GM04503 (cell line): Measurements from ENCODE around the gene CHRDL2.
"Not testable (repeated sequence)": the region's sequence is repeated elsewhere in the genome, so short reads cannot be mapped to it uniquely, and the experiment has no call there.

Source experiments
- DNase-seq: peaks from one replicate; pipeline ENCODE4 v3.0.0-alpha.2; 2012; ENCODE audit warnings: low read depth

CHRDL2 gene

DNA sequence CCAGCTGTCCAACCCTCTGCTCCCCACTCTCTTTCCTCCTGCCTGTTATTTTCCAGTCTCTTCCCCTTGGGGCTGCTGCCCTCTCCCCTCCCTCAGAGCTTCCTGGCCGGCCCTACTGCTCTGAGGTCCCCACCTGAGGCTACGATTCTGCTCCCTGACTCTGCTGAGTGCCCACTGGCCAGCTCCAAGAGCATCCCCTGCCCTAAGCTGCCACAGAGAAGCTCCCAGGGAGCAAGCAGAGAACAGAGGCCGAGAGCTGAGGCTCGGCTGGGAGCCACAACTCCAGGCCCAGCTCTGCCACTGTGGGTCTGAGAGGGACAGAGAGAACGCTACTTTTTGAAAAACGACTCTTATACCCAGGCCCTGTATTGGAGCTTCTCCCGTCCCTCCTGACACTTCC is 61.1 kb downstream of the CHRDL2 start:
- DNase-seq, result no peak

- DNase-seq, result no peak
Observed at GRCh38 chr11:74669211-74670160, 61.7 kb downstream of the CHRDL2 start.

- no peak for DNase-seq
Observed at GRCh38 chr11:74663315-74663714, 67.9 kb downstream of the CHRDL2 start.

- no peak for DNase-seq
Observed at GRCh38 chr11:74662487-74663103, 68.6 kb downstream of the CHRDL2 start.

GRCh38 chr11:74659124-74659523 is 72.1 kb downstream of the CHRDL2 start:
- DNase-seq, result not testable (repeated sequence)

GRCh38 chr11:74654976-74655375 is 76.2 kb downstream of the CHRDL2 start:
- DNase-seq, result no peak

DNA sequence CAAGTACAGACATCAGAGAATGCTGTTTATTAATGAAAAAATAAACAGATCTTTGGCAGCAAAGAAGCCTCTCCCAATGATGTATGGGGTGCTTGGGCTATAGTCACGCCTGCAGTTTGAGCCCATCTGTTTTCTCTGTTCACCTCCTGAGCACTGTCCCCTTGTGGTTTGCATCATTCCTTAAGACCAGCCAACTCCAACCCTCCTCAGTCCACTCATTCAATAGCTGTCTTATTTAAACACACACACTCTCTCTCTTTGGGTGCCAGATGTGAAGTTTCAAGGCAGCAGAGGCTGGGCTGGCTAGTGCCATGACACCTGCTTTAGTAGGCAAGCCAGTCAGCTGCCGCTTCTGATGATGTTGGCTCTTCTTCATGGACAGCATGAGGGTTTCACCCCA is 80.7 kb downstream of the CHRDL2 start:
- DNase-seq, result peak; percentile 33

- DNase-seq, result no peak
Observed at GRCh38 chr11:74648894-74649293, 82.3 kb downstream of the CHRDL2 start.

DNA sequence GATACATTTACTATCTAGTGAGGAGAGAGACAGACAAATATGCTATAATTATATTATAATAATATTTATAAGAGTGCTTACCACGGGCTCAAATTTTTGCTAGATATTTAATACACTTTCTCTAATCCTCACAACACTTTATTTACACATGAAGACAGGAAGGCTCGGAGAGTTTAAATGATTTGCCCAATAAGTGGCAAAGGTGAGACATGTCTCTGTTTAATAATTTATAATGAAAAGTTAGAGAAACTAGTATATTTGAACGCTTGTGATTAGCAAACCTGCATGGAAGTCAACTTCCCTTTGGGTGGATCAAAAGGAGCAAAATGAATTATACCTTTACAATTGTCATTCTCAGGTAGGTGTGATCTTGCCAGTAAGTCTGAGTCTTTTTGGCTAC is 83.4 kb downstream of the CHRDL2 start:
- DNase-seq, result no peak

GRCh38 chr11:74647404-74647803 is 83.8 kb downstream of the CHRDL2 start:
- DNase-seq, result no peak

GRCh38 chr11:74646954-74647353 is 84.3 kb downstream of the CHRDL2 start:
- DNase-seq, result no peak
